HG03378 (cell line): ENCODE results near the gene NDOR1.

Experiments used
- ATAC-seq: cut with Tn5 transposase; IDR thresholded peaks from one replicate; pipeline ENCODE4 v1.9.1; 2021; ENCODE audit warnings: mild to moderate bottlenecking, moderate library complexity; ENCODE audit not compliant: unreplicated experiment

NDOR1 gene

DNA sequence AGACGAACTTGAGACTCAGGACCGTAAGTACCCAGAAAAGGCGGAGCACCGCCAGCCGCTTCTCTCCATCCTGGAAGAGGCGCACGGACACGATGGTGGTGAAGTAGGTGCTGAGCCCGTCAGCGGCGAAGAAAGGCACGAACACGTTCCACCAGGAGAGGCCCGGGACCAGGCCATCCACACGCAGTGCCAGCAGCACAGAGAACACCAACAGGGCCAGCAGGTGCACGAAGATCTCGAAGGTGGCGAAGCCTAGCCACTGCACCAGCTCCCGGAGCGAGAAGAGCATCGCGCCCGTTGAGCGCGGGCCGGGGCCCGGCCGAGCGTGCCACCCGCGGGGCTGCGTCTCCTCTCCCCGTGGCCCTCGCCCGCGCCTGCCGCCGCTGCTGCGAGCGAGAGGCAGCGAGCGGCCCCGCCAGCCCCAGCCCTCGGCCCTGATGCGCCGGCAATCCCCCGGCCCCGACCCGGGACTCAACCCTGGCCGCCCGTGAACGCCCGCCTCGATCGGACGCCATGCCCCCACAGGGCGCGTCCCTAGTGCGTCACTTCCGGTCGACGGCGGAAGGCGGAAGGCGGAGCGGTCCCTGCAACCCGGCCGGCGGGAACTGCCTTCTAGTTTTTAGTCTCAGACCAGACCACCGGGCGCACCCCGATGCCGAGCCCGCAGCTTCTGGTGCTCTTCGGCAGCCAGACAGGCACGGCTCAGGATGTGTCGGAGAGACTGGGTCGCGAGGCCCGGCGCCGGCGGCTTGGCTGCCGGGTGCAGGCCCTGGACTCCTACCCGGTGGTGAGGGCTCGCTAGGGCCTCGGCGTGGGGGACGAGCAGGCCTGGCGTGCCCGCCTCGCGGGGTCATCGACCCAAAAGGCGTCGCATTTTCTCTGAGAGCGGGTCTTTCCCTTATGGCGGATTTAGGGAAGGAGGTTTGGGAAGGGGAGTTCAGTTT is at the start of gene NDOR1, which contains the start of gene TMEM203:
Gene NDOR1, plus strand, starts transcription at position 575 of the 944 bp plus-strand sequence. Its CDS starts 78 bp downstream, at position 653.
Gene TMEM203, minus strand, starts transcription at position 523 of the 944 bp plus-strand sequence. Its CDS starts 234 bp downstream, at position 289.
- no peak for ATAC-seq

DNA sequence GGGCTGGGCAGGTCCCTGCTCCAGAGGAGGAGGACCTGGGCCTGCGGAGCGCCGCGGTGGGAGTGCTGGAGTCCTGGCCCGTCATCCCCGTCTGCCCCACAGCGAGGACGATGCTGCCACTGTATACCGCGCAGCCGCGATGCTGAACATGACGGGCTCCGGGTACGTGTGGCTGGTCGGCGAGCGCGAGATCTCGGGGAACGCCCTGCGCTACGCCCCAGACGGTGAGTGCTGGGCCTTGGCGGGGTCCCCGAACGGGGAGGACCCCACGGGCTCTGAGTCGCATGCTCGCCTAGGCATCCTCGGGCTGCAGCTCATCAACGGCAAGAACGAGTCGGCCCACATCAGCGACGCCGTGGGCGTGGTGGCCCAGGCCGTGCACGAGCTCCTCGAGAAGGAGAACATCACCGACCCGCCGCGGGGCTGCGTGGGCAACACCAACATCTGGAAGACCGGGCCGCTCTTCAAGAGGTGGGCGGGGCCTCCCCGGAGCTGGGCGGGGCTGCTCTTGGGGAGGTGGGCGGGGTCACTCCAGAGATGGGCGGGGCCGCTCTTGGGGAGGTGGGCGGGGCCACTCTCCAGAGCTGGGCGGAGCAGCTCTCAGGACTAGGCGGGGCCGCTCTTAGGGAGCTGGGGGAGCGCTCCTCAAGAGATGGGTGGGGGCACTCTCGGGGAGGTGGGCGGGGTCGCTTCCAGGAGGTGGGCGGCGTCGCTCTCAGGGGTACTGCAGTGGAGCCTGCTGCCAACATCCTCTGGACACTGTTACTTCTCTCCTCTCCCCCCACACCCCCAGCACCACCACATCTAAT is 48.7 kb upstream of the NDOR1 start:
- ATAC-seq: no peak

- no peak for ATAC-seq
Measured at GRCh38 chr9:137157618-137158415, 47.7 kb upstream of the NDOR1 start.

- ATAC-seq: no peak
Measured at GRCh38 chr9:137158625-137159024, 46.9 kb upstream of the NDOR1 start.

GRCh38 chr9:137159105-137160053 is 46.1 kb upstream of the NDOR1 start:
- no peak for ATAC-seq

DNA sequence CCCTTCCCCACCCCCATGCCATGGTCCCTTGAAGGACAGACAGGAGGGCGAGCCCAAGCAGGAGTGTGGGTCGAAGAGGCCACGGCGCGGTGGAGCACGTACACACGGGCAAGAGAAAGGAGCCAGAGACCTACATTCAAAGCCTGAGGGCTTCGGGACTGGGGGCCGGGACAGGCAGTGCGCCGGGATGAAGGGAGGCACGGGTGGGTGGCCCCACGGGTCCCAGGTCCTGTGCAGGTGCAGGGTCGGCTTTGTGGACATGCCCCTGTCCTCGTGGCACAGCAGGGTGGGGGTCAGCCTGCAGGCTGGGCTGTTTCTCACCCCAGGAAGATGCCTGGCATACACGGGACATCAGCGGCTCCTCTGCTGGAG is 45.5 kb upstream of the NDOR1 start:
- ATAC-seq: no peak

- no peak for ATAC-seq
Measured at GRCh38 chr9:137160716-137161557, 44.6 kb upstream of the NDOR1 start.

DNA sequence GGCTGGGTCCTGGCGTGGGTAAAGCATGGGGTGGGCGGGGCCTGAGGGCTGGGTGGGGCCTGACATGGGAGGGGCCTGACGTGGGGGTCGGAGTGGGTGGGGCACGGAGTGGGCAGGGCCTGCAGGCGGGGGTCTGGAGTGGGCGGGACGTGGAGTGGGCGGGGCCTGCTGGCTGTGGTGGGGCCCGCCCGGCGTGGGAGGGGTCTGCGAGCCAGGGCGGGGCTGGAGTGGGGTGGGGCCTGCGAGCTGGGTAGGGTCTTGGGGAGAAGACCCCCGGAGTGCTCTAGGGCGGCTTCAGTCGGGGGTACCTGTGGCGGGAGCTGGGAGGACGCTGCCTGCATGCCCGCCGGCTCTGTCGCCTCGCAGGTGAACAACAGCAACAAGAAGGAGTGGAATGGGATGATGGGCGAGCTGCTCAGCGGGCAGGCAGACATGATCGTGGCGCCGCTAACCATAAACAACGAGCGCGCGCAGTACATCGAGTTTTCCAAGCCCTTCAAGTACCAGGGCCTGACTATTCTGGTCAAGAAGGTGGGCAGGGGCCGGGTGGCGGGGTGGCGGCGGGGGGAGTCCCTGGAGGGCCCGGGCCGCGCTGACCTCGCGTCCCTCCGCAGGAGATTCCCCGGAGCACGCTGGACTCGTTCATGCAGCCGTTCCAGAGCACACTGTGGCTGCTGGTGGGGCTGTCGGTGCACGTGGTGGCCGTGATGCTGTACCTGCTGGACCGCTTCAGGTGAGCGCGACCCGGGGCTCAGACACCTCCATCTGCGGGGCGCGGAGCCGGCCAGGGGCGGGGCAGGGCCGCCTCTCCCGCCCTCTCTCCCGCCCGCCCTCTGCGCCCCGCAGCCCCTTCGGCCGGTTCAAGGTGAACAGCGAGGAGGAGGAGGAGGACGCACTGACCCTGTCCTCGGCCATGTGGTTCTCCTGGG is 43.7 kb upstream of the NDOR1 start:
- no peak for ATAC-seq

- no peak for ATAC-seq
Measured at GRCh38 chr9:137162505-137163364, 42.8 kb upstream of the NDOR1 start.

- ATAC-seq: no peak
Measured at GRCh38 chr9:137163365-137163715, 42.2 kb upstream of the NDOR1 start.

GRCh38 chr9:137163805-137164204 is 41.7 kb upstream of the NDOR1 start:
- no peak for ATAC-seq

DNA sequence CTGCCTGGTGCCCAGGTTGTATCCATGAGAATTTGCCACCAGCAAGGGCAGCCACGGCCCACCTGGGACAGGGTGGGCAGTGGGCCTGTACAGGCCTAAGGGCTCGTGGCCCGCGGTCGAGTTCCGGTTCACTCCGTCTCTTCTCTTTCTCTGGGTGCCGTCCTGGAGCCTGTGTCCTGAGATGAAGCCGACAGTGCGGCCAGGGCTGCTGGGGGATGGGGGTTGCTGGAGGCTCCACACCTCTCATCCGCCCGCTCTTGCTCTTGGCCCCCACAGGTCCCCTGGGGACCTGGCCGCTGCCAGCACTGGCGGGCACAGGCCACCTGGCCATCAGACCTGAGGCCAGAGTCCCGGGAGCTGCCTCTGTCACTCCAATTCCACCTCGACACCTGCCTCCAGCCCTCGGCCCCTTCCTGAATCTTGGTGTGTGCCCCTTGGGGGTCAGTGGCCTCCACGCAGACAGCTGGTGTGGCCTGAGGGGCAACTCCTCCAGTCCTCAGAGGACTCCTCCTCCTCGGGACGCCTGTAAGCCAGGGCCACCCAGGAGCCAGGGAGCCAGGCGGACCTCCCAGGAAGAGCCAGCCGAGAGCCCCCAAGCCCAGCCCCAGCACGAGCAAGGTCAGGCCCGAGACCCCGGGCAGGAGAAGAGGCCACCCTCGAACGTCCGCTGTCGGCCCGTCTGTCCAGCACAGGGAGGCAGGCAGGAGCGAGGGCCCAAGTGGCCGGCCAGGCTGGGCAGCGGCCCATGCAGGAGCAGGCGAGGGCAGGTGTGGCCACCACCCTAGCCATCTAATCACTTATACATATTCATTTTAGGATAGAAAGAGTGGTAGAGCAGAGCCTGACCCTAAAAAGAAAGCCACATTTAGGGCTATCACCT is 40.9 kb upstream of the NDOR1 start:
- no peak for ATAC-seq

GRCh38 chr9:137165250-137165836 is 40.2 kb upstream of the NDOR1 start:
- no peak for ATAC-seq

DNA sequence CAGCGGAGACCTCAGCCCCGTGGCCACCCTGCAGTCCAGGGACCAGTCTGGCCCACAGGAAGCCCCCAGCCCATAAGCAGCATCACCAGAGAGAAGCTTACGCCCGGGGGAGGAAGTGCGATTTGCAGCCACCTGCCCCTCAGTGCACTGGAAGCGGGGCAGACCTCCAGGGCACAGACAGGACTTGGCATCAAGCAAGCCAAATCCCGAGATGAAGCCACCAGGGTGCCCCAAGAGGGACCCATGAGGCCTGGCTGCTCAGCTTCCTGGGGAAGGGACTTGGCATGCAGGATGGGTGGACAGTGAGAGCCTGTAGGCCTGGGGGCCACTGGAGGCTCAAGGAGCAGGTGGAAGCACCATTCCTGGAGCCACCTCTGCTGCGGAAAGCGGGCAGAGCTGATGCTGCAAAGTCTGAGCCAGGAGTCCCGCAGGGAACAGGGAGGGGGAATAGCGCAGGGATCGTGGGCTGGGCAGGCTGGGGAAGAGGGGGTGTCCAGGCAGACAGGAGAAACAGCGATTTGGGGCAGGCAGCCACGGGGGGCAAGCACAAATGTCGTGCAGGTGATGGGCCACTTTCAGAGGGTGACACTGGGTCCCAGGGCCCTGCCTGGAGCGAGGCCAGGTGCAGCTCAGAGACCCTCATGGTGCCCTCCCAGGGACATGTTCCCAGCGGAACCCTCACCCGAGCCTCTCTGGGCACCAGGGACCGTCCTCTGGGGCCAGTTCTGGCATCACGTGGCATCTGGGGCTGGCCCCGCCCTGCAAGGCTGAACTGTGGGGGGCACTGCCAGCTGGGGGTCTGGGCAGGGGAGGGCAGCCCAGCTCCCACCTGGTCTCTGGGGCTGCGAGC is 38.9 kb upstream of the NDOR1 start:
- no peak for ATAC-seq

GRCh38 chr9:137167277-137167746 is 38.2 kb upstream of the NDOR1 start:
- no peak for ATAC-seq
